SU-DHL-6 (cell line): ENCODE results near the gene NDUFV1.
"Not testable (repeated sequence)": the region's sequence is repeated elsewhere in the genome, so short reads cannot be mapped to it uniquely, and the experiment has no call there.

Experiments
- H2AFZ ChIP-seq: fragments of 200-600 bp; sonication (generic); 2 replicates; pipeline ENCODE4 v1.6.1; 2014; ENCODE audit warnings: low read depth, mild to moderate bottlenecking, moderate library complexity, mixed read lengths, antibody characterized with exemption, low read length; ENCODE audit not compliant: severe bottlenecking
- H3F3A ChIP-seq: fragments of 200-600 bp; shearing (Covaris generic); 2 replicates; pipeline ENCODE4 v1.6.0; 2016; ENCODE audit warnings: antibody characterized with exemption, mild to moderate bottlenecking; ENCODE audit not compliant: insufficient read depth
- H3K27ac ChIP-seq: fragments of 200-600 bp; sonication (generic); 2 replicates; pipeline ENCODE4 v1.5.1; 2016; ENCODE audit warnings: low read depth, mild to moderate bottlenecking, low read length, moderate library complexity, mixed read lengths
- H3K27me3 ChIP-seq: fragments of 200-600 bp; sonication (generic), shearing (Covaris generic); 2 replicates; pipeline ENCODE4 v1.6.0; 2014; ENCODE audit warnings: mild to moderate bottlenecking, low read length
- H3K36me3 ChIP-seq: fragments of 200-600 bp; sonication (generic); 2 replicates; pipeline ENCODE4 v1.6.1; 2014; ENCODE audit warnings: mild to moderate bottlenecking, low read length, mixed read lengths
- H3K4me2 ChIP-seq: fragments of 300-600, 200-600 bp; shearing (Covaris generic), sonication (generic); 2 replicates; pipeline ENCODE4 v1.6.0; 2014; ENCODE audit warnings: low read length, low read depth, mild to moderate bottlenecking; ENCODE audit not compliant: poor library complexity, severe bottlenecking
- H3K4me3 ChIP-seq: fragments of 200-600 bp; sonication (generic); 2 replicates; pipeline ENCODE4 v1.5.1; 2014; ENCODE audit warnings: antibody characterized with exemption, low read length, mild to moderate bottlenecking, mixed read lengths; ENCODE audit not compliant: insufficient read depth, poor library complexity, severe bottlenecking
- H3K79me2 ChIP-seq: fragments of 200-600 bp; sonication (generic); 2 replicates; pipeline ENCODE4 v1.6.1; 2014; ENCODE audit warnings: mild to moderate bottlenecking, low read length, moderate library complexity; ENCODE audit not compliant: insufficient read depth
- H3K9ac ChIP-seq: fragments of 200-600 bp; sonication (generic); 2 replicates; pipeline ENCODE4 v1.7.0; 2014; ENCODE audit warnings: mild to moderate bottlenecking, low read length
- H3K9me2 ChIP-seq: fragments of 200-600 bp; sonication (generic); replicated peaks from 2 replicates; pipeline ENCODE4 v1.6.1; 2014; ENCODE audit warnings: low read length; ENCODE audit not compliant: insufficient read depth
- H3K9me3 ChIP-seq: fragments of 200-600 bp; sonication (generic); 2 replicates; pipeline ENCODE4 v1.6.1; 2014; ENCODE audit warnings: low read length, mixed read lengths; ENCODE audit not compliant: insufficient read depth
- H4K20me1 ChIP-seq: fragments of 200-600 bp; sonication (generic); 2 replicates; pipeline ENCODE4 v1.6.1; 2014; ENCODE audit warnings: low read depth, mild to moderate bottlenecking, antibody characterized with exemption, low read length, moderate library complexity, mixed read lengths
- EZH2phosphoT487 ChIP-seq: fragments of 200-600 bp; sonication (generic), shearing (Covaris generic); conservative IDR thresholded peaks from 2 replicates; pipeline ENCODE4 v1.6.1; 2018; ENCODE audit warnings: mild to moderate bottlenecking, antibody characterized with exemption, low read length, moderate library complexity, mixed read lengths
- TF ChIP-seq, protein P1 (sequence below): fragments of 200-600 bp; sonication (generic); IDR thresholded peaks from one replicate; pipeline ENCODE4 v1.5.1; 2017; ENCODE audit warnings: antibody characterized with exemption, mild to moderate bottlenecking, low read length, moderate library complexity; ENCODE audit not compliant: insufficient read depth, poor library complexity, severe bottlenecking

Gene NDUFV1

DNA sequence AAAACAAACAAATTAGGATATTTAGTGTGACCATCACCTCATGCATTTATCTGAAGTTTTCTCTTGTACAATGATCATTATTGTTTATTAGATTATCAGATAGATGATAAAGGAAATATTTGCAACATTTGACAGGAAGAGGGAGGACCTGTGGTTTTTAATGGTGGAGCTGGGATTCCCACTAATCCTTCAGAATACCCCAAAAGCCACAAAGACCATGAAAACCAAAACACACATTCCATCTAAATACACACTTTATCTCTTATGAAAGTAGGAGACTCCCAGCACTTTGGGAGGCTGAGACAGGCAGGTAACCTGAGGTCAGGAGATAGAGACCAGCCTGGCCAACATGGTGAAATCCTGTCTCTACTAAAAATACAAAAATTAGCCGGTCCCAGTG is 7.6 kb upstream of the NDUFV1 start:
- Histone ChIP-seq H3K36me3 (no peaks in the 10 kb centered on the region), H3K27ac (no peak overlapping the region), H3K4me2 (no peak overlapping the region), H3K9me2 (no peaks in the 10 kb centered on the region), H2AFZ (no peak overlapping the region), H3K4me3 (no peak overlapping the region), H3K27me3 (no peaks in the 10 kb centered on the region), H4K20me1 (no peaks in the 10 kb centered on the region), H3K9me3 (0 out of 2 replicates have a peak, but pooled peaks cover 4% of the 10 kb centered on the region), H3K9ac (no peak overlapping the region), H3K79me2 (no peaks in the 10 kb centered on the region), H3F3A (peaks cover 17% of the 10 kb centered on the region; the same call in 1 of the 2 replicates)
- no peak for TF ChIP-seq EZH2phosphoT487
- TF ChIP-seq, protein P1, sequence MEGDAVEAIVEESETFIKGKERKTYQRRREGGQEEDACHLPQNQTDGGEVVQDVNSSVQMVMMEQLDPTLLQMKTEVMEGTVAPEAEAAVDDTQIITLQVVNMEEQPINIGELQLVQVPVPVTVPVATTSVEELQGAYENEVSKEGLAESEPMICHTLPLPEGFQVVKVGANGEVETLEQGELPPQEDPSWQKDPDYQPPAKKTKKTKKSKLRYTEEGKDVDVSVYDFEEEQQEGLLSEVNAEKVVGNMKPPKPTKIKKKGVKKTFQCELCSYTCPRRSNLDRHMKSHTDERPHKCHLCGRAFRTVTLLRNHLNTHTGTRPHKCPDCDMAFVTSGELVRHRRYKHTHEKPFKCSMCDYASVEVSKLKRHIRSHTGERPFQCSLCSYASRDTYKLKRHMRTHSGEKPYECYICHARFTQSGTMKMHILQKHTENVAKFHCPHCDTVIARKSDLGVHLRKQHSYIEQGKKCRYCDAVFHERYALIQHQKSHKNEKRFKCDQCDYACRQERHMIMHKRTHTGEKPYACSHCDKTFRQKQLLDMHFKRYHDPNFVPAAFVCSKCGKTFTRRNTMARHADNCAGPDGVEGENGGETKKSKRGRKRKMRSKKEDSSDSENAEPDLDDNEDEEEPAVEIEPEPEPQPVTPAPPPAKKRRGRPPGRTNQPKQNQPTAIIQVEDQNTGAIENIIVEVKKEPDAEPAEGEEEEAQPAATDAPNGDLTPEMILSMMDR: no peak

DNA sequence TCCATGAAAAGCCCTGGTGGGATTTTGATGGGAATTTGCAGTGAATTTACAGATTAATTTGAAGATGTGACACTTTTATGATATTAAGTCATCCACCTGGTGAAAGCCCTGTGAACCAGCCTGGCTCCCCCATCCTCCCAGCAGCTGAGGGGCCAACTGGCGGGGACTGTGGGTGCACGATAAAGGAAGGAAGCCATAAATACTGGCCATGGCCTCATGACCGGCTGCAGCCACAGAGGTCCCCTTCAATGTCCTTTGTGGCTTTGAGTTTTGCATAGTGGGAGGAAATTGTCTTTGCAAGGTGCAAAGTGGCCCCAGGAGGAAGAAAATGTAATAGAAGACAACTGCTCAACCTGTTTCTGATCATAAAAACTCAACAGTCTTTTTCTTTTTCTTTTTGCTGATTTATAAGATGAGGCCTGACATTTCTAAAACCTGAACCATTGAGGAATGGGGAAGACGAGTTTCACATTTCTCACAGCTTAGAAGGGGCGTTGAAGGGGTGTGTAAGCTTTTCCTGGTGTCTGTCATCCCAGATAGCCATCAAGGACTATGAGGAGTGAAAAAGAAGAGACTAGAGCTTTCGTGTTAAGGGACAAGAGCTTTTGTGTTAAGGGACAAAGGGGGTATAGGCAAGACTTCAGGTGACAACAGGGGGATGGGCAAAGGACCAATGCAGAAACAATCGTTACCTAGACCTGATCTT is 6.3 kb upstream of the NDUFV1 start:
- Histone ChIP-seq H3K27me3 (no peaks in the 10 kb centered on the region), H3K36me3 (no peaks in the 10 kb centered on the region), H2AFZ (peak overlapping the region; percentile 23), H3K9me3 (0 out of 2 replicates have a peak, but pooled peaks cover 4% of the 10 kb centered on the region), H3K9me2 (no peaks in the 10 kb centered on the region), H3K4me2 (peak overlapping the region; percentile 85), H3F3A (peaks cover 13% of the 10 kb centered on the region; the same call in 1 of the 2 replicates), H3K4me3 (peak overlapping the region; percentile 42), H3K79me2 (no peaks in the 10 kb centered on the region), H3K27ac (peak overlapping the region; percentile 88), H4K20me1 (no peaks in the 10 kb centered on the region), H3K9ac (peak overlapping the region; percentile 48)
- TF ChIP-seq EZH2phosphoT487: no peak
- TF ChIP-seq, protein P1: no peak

DNA sequence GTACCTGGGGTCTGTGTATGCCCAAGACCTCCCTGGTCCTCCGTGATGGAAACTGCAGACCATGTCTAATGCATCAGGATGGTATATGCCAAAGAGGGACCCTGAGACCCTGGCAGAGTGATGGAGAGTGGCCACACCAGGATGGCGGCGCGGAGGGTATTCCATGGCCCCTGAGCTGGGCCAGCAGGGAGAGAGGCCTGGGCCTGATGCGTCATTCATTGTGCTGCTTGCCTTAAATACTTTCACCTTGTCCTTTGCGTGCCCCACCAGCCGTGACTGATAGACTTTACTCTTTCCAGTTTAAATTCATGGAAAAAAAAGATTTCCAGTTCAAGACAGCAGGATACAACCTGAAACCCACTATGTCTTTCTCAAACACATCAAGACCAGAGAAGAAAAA is 5.6 kb upstream of the NDUFV1 start:
- TF ChIP-seq EZH2phosphoT487: no peak
- TF ChIP-seq, protein P1: no peak
- peak overlapping the region; percentile 85 for H3K4me2 ChIP-seq
- no peak overlapping the region for H2AFZ ChIP-seq
- peak overlapping the region; percentile 88 for H3K27ac ChIP-seq
- peak overlapping the region; percentile 42 for H3K4me3 ChIP-seq
- H3K9ac ChIP-seq: peak overlapping the region; percentile 48
- no peaks in the 10 kb centered on the region for H3K36me3 ChIP-seq
- no peaks in the 10 kb centered on the region for H3K27me3 ChIP-seq
- no peaks in the 10 kb centered on the region for H3K79me2 ChIP-seq
- no peaks in the 10 kb centered on the region for H3K9me2 ChIP-seq
- 0 out of 2 replicates have a peak, but pooled peaks cover 4% of the 10 kb centered on the region for H3K9me3 ChIP-seq
- peaks cover 13% of the 10 kb centered on the region; the same call in 1 of the 2 replicates for H3F3A ChIP-seq
- H4K20me1 ChIP-seq: no peaks in the 10 kb centered on the region

DNA sequence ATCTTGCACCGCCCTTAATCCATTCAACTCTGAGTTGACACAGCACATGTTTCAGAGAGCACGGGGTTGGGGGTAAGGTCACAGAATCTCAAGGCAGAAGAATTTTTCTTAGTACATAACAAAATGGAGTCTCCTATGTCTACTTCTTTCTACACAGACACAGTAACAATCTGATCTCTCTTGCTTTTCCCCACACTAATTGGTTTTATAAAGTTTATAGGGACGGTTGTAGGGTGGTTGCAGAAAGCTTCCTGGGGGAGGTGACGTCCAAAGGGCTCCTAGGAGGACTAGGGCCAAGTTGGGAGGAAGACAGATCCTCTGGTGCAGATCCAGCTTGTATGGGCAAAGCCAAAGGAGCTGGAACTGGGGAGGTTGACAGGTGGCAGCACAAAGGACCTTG is 2.6 kb upstream of the NDUFV1 start:
- H3K4me3 ChIP-seq, H2AFZ ChIP-seq, H3K9me2 ChIP-seq, H3K9ac ChIP-seq, H3K4me2 ChIP-seq, H3K27ac ChIP-seq, H3K9me3 ChIP-seq, H3K36me3 ChIP-seq, H4K20me1 ChIP-seq, H3K27me3 ChIP-seq: not testable (repeated sequence)
- H3K79me2 ChIP-seq: peaks cover 11% of the 10 kb centered on the region
- peaks cover 13% of the 10 kb centered on the region; the same call in 1 of the 2 replicates for H3F3A ChIP-seq
